Astrocyte (in vitro differentiated cells and primary cell): ENCODE results near the gene TTC34.

ENCODE experiments used
- EZH2 ChIP-seq: IDR thresholded peaks from 2 replicates; pipeline ENCODE4 v1.6.1; 2012; ENCODE audit warnings: mild to moderate bottlenecking, low read length, inconsistent platforms; ENCODE audit not compliant: insufficient read depth
- TF ChIP-seq, protein P1 (sequence below): IDR thresholded peaks from 2 replicates; pipeline ENCODE4 v1.5.1; 2011; ENCODE audit warnings: low read depth, mild to moderate bottlenecking, inconsistent platforms, low read length, moderate library complexity; ENCODE audit not compliant: insufficient read depth

DNA sequence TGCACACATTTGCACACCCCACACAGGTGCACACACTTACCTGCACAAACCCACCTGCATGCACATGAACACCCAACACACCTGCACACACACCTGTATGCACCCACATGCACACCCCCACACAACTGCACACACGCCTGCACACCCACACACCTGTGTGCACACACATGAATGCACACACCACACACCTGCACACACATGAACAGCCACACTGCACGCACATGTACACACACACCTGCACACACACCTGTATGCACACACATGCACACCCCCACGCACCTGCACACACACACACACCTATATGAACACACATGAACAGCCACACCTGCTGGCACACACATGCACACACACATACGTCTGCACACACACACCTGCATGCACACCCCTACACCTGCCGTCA lies 17.9 kb upstream of the TTC34 start:
- TF ChIP-seq, protein P1, sequence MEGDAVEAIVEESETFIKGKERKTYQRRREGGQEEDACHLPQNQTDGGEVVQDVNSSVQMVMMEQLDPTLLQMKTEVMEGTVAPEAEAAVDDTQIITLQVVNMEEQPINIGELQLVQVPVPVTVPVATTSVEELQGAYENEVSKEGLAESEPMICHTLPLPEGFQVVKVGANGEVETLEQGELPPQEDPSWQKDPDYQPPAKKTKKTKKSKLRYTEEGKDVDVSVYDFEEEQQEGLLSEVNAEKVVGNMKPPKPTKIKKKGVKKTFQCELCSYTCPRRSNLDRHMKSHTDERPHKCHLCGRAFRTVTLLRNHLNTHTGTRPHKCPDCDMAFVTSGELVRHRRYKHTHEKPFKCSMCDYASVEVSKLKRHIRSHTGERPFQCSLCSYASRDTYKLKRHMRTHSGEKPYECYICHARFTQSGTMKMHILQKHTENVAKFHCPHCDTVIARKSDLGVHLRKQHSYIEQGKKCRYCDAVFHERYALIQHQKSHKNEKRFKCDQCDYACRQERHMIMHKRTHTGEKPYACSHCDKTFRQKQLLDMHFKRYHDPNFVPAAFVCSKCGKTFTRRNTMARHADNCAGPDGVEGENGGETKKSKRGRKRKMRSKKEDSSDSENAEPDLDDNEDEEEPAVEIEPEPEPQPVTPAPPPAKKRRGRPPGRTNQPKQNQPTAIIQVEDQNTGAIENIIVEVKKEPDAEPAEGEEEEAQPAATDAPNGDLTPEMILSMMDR = no peak
- TF ChIP-seq EZH2 = no peak
